HG03060 (cell line): ENCODE data around the gene CNST.
"Not testable (repeated sequence)": the region's sequence is repeated elsewhere in the genome, so short reads cannot be mapped to it uniquely, and the experiment has no call there.

Source experiments
- ATAC-seq: cut with Tn5 transposase; IDR thresholded peaks from one replicate; pipeline ENCODE4 v1.9.1; 2021; ENCODE audit warnings: low read depth, moderate number of reproducible peaks; ENCODE audit not compliant: unreplicated experiment

CNST gene

GRCh38 chr1:246699095-246699735 is 133.0 kb downstream of the CNST start:
- peak; percentile 94 for ATAC-seq

- ATAC-seq = no peak
Measured at GRCh38 chr1:246703581-246703980, 137.3 kb downstream of the CNST start.

GRCh38 chr1:246705368-246705767 is 139.1 kb downstream of the CNST start:
- ATAC-seq = no peak

- no peak for ATAC-seq
Measured at GRCh38 chr1:246708166-246708565, 141.9 kb downstream of the CNST start.

GRCh38 chr1:246709196-246709595 is 142.9 kb downstream of the CNST start:
- no peak for ATAC-seq

- ATAC-seq = no peak
Measured at GRCh38 chr1:246709835-246710234, 143.6 kb downstream of the CNST start.

- ATAC-seq = no peak
Measured at GRCh38 chr1:246711548-246712003, 145.3 kb downstream of the CNST start.

- ATAC-seq = not testable (repeated sequence)
Measured at GRCh38 chr1:246712428-246712827, 146.2 kb downstream of the CNST start.
